H1 (cell line): ENCODE results near the gene PLEKHA5. TPM values are rescaled to one million over a fixed set of nuclear protein-coding genes. Genes with fewer than 3 reads are reported as not detected.

ENCODE experiments used
- CTCF ChIA-PET: fragments of 300-600 bp; sonication (Branson Sonifier 250); formaldehyde crosslinking; loops from one replicate; lab custom pipeline; 2021; ENCODE audit not compliant: partially characterized antibody; lab: Charles Lee
- POLR2A ChIA-PET: fragments of 300-600 bp; sonication (Branson Sonifier 250); formaldehyde crosslinking; loops from one replicate; lab custom pipeline; 2021; ENCODE audit warnings: inconsistent platforms; ENCODE audit not compliant: partially characterized antibody; lab: Charles Lee
- DNase-seq, 2 experiments: peaks; one replicate each; pipeline versions ENCODE4 v3.0.0 to v3.0.0-alpha.2; 2010 to 2022; ENCODE audit warnings: low spot score in 2 of 2, low read depth in 1 of 2, mixed read lengths in 1 of 2
- FAIRE-seq: peaks from 2 replicates; lab custom pipeline; 2011; peaks lifted over from hg19 to GRCh38; lab: Jason Lieb, UNC
- H2AFZ ChIP-seq: 2 replicates; pipeline ENCODE4 v1.8.1; 2012; ENCODE audit warnings: low read length, inconsistent platforms
- H2AK5ac ChIP-seq: 2 replicates; pipeline ENCODE4 v1.6.1; 2013; ENCODE audit warnings: low read depth, low read length
- H2BK120ac ChIP-seq: replicated peaks from 2 replicates; pipeline ENCODE3; 2013; ENCODE audit warnings: low read depth, low read length, inconsistent platforms
- H2BK12ac ChIP-seq: 2 replicates; pipeline ENCODE4 v1.6.1; 2013; ENCODE audit warnings: low read depth, low read length
- H2BK15ac ChIP-seq: 2 replicates; pipeline ENCODE4 v1.6.1; 2013; ENCODE audit warnings: low read length
- H2BK20ac ChIP-seq: 2 replicates; pipeline ENCODE4 v1.6.1; 2013; ENCODE audit warnings: low read length
- H2BK5ac ChIP-seq: 2 replicates; pipeline ENCODE4 v1.6.1; 2013; ENCODE audit warnings: low read depth, low read length
- H3K14ac ChIP-seq: 2 replicates; pipeline ENCODE4 v1.6.1; 2013; ENCODE audit warnings: inconsistent platforms; ENCODE audit not compliant: insufficient read length
- H3K18ac ChIP-seq: 2 replicates; pipeline ENCODE4 v1.6.1; 2013; ENCODE audit warnings: low read length; ENCODE audit errors: extremely low read depth
- H3K23ac ChIP-seq: 2 replicates; pipeline ENCODE4 v1.6.1; 2013; ENCODE audit warnings: inconsistent platforms; ENCODE audit not compliant: insufficient read length
- H3K23me2 ChIP-seq: 2 replicates; pipeline ENCODE4 v1.6.1; 2013; ENCODE audit warnings: low read depth, low read length
- H3K27ac ChIP-seq: 2 replicates; pipeline ENCODE4 v1.6.1; 2011; ENCODE audit warnings: low read depth, low read length, inconsistent platforms
- H3K27me3 ChIP-seq, 4 experiments: replicated peaks in 1 of 4; 1 replicate in 1 of 4; 2 replicates in 3 of 4; pipeline versions ENCODE4 v1.6.1 to v1.8.1; 2011 to 2013; ENCODE audit warnings: low read length in 3 of 4, mild to moderate bottlenecking in 3 of 4, inconsistent platforms in 2 of 4, mixed read lengths in 2 of 4, moderate library complexity in 1 of 4; ENCODE audit not compliant: control insufficient read depth in 3 of 4, insufficient read depth in 3 of 4; ENCODE audit errors: extremely low read depth in 1 of 4
- H3K36me3 ChIP-seq, 4 experiments: 2 replicates each; pipeline versions ENCODE4 v1.6.1 to v1.8.1; 2011 to 2013; ENCODE audit warnings: mild to moderate bottlenecking in 4 of 4, low read length in 3 of 4, moderate library complexity in 2 of 4, control low read depth in 1 of 4, inconsistent platforms in 1 of 4; ENCODE audit not compliant: insufficient read depth in 4 of 4, control insufficient read depth in 2 of 4
- H3K4ac ChIP-seq: replicated peaks from 2 replicates; pipeline ENCODE3; 2013; ENCODE audit warnings: low read length, low read depth, mixed read lengths, inconsistent platforms; ENCODE audit not compliant: insufficient read length
- H3K4me1 ChIP-seq, 4 experiments: replicated peaks in 1 of 4; 1 replicate in 1 of 4; 2 replicates in 3 of 4; pipeline versions ENCODE4 v1.6.1 to v1.8.1; 2011 to 2013; ENCODE audit warnings: low read length in 3 of 4, inconsistent platforms in 2 of 4, mixed read lengths in 1 of 4; ENCODE audit not compliant: insufficient read depth in 4 of 4, control insufficient read depth in 3 of 4
- H3K4me2 ChIP-seq, 2 experiments: 2 replicates each; pipeline versions ENCODE4 v1.6.1 to v1.8.1; 2011 to 2013; ENCODE audit warnings: low read depth in 2 of 2, low read length in 2 of 2, control low read depth in 1 of 2, inconsistent platforms in 1 of 2, mild to moderate bottlenecking in 1 of 2; ENCODE audit not compliant: insufficient read depth in 1 of 2
- H3K4me3 ChIP-seq, 4 experiments: fragments of 200-600, 300-600 bp in 1 of 4; sonication (generic), shearing (Covaris generic), sonication (Bioruptor Twin) in 1 of 4; 2 replicates each; pipeline versions ENCODE4 v1.5.1 to v1.8.1; 2011 to 2016; ENCODE audit warnings: low read length in 4 of 4, low read depth in 3 of 4, control low read depth in 2 of 4, inconsistent platforms in 2 of 4, mild to moderate bottlenecking in 2 of 4, mixed read lengths in 1 of 4, moderate library complexity in 1 of 4; ENCODE audit not compliant: insufficient read depth in 2 of 4; ENCODE audit errors: extremely low read depth in 1 of 4
- H3K56ac ChIP-seq: replicated peaks from 2 replicates; pipeline ENCODE3; 2013; ENCODE audit warnings: low read depth, mild to moderate bottlenecking, mixed read lengths, low read length, inconsistent platforms; ENCODE audit not compliant: insufficient read length
- H3K79me1 ChIP-seq: 2 replicates; pipeline ENCODE4 v1.6.1; 2013; ENCODE audit warnings: low read depth, low read length, control low read depth
- H3K79me2 ChIP-seq, 2 experiments: 2 replicates each; pipeline versions ENCODE4 v1.6.1 to v1.8.1; 2012 to 2013; ENCODE audit warnings: low read length in 2 of 2, mild to moderate bottlenecking in 2 of 2, inconsistent platforms in 1 of 2; ENCODE audit not compliant: insufficient read depth in 2 of 2, control insufficient read depth in 1 of 2
- H3K9ac ChIP-seq, 4 experiments: replicated peaks in 1 of 4; 1 replicate in 1 of 4; 2 replicates in 3 of 4; pipeline versions ENCODE4 v1.6.1 to v1.8.1; 2011 to 2013; ENCODE audit warnings: low read depth in 3 of 4, low read length in 3 of 4, control low read depth in 2 of 4, mild to moderate bottlenecking in 2 of 4, moderate library complexity in 2 of 4, inconsistent platforms in 1 of 4; ENCODE audit errors: extremely low read depth in 1 of 4
- H3K9me3 ChIP-seq, 2 experiments: 2 replicates each; pipeline versions ENCODE4 v1.6.1 to v1.8.1; 2012 to 2013; ENCODE audit warnings: mild to moderate bottlenecking in 2 of 2, moderate library complexity in 2 of 2, control low read depth in 1 of 2, inconsistent platforms in 1 of 2, low read depth in 1 of 2, low read length in 1 of 2, mixed read lengths in 1 of 2; ENCODE audit not compliant: insufficient read depth in 2 of 2
- H4K20me1 ChIP-seq, 2 experiments: replicated peaks in 1 of 2; 2 replicates each; pipeline versions ENCODE3 to v1.8.1; 2011 to 2013; ENCODE audit warnings: inconsistent platforms in 2 of 2, low read length in 2 of 2, mild to moderate bottlenecking in 1 of 2; ENCODE audit not compliant: insufficient read depth in 2 of 2, control insufficient read depth in 1 of 2
- H4K5ac ChIP-seq: 2 replicates; pipeline ENCODE4 v1.6.1; 2013; ENCODE audit warnings: low read length, low read depth, mixed read lengths, inconsistent platforms; ENCODE audit not compliant: insufficient read length
- H4K8ac ChIP-seq: 2 replicates; pipeline ENCODE4 v1.8.0; 2013; ENCODE audit warnings: mild to moderate bottlenecking, moderate library complexity, low read length, inconsistent platforms; ENCODE audit not compliant: insufficient read depth; ENCODE audit errors: extremely low read depth
- H4K91ac ChIP-seq: replicated peaks from 2 replicates; pipeline ENCODE3; 2013; ENCODE audit warnings: low read length, mixed read lengths, inconsistent platforms; ENCODE audit not compliant: insufficient read length
- WGBS, 2 experiments: shearing (Covaris generic) in 1 of 2; methylation state at CpG; one replicate each; pipeline versions ENCODE4 v1.1.6 to v1.1.7; 2013 to 2015; ENCODE audit warnings: low lambda C conversion rate in 2 of 2, mixed read lengths in 2 of 2, inconsistent platforms in 1 of 2, low coverage in 1 of 2, missing lambda C conversion rate in 1 of 2; ENCODE audit not compliant: insufficient replicate concordance in 2 of 2, insufficient coverage in 1 of 2, insufficient read length in 1 of 2; ENCODE audit errors: extremely low coverage in 1 of 2, missing lambda C conversion rate in 1 of 2; 5-methylcytosine and 5-hydroxymethylcytosine counted together
- long read RNA-seq, 2 experiments: library from RNA in 1 of 2; library from capped mRNA in 1 of 2; stranded (forward); transcript quantifications; one replicate each; pipeline ENCODE4 v2.0.0, GENCODE V29; 2021; ENCODE audit warnings: inconsistent platforms in 1 of 2
- polyA minus RNA-seq, 3 experiments: library from RNA; depleted of rRNA, polyadenylated mRNA; stranded (reverse); fragments of >200 nt; gene quantifications; 1 replicate in 2 of 3; 2 replicates in 1 of 3; pipeline ENCODE4 v1.2.3, GENCODE V29; 2011
- polyA plus RNA-seq, 7 experiments: library from polyadenylated mRNA; depleted of rRNA in 3 of 7; stranded (reverse) in 5 of 7; unstranded in 2 of 7; fragments of >200 nt in 5 of 7; fragments of 200-250 nt in 2 of 7; gene quantifications; 1 replicate in 5 of 7; 2 replicates in 1 of 7; 4 replicates in 1 of 7; pipeline versions ENCODE4 v1.2.1 to v1.2.3, GENCODE V29; 2011 to 2013; ENCODE audit warnings: missing spikeins in 2 of 7, mixed read lengths in 2 of 7
- total RNA-seq: library from RNA; stranded (reverse); fragmentation: NEBNext Ultra II Directional; extraction: Animal tissue kit (Norgen Biotek cat#: 25700); gene quantifications from 2 replicates; pipeline ENCODE4 v1.2.1, GENCODE V29; 2021

PLEKHA5 gene, protein sequence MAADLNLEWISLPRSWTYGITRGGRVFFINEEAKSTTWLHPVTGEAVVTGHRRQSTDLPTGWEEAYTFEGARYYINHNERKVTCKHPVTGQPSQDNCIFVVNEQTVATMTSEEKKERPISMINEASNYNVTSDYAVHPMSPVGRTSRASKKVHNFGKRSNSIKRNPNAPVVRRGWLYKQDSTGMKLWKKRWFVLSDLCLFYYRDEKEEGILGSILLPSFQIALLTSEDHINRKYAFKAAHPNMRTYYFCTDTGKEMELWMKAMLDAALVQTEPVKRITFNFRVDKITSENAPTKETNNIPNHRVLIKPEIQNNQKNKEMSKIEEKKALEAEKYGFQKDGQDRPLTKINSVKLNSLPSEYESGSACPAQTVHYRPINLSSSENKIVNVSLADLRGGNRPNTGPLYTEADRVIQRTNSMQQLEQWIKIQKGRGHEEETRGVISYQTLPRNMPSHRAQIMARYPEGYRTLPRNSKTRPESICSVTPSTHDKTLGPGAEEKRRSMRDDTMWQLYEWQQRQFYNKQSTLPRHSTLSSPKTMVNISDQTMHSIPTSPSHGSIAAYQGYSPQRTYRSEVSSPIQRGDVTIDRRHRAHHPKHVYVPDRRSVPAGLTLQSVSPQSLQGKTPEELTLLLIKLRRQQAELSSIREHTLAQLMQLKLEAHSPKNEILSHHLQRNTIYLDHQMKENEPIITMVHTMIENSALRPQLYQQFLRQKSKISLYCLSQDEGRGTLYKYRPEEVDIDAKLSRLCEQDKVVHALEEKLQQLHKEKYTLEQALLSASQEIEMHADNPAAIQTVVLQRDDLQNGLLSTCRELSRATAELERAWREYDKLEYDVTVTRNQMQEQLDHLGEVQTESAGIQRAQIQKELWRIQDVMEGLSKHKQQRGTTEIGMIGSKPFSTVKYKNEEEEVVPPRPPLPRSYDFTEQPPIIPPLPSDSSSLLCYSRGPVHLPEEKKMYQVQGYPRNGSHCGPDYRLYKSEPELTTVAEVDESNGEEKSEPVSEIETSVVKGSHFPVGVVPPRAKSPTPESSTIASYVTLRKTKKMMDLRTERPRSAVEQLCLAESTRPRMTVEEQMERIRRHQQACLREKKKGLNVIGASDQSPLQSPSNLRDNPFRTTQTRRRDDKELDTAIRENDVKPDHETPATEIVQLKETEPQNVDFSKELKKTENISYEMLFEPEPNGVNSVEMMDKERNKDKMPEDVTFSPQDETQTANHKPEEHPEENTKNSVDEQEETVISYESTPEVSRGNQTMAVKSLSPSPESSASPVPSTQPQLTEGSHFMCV
- 63.7 and 66.1 TPM in 2 replicates for total RNA-seq
- polyA plus RNA-seq (2011; rRNA removed) = 12.1 and 17.2 TPM in 2 replicates
- 22.0 TPM for polyA plus RNA-seq (2011; cell fraction: cytosol; rRNA removed)
- polyA plus RNA-seq (2011; cell fraction: nucleus; rRNA removed) = 33.7 TPM
- 28.9 to 40.9 TPM (median 32.3 TPM) in 4 replicates for polyA plus RNA-seq (2012, experiment 1 of 2)
- polyA plus RNA-seq (2012, experiment 2 of 2) = 2.3 TPM
- polyA plus RNA-seq (2013, experiment 1 of 2) = 56.5 TPM
- 51.3 TPM for polyA plus RNA-seq (2013, experiment 2 of 2)
- polyA minus RNA-seq (2011; rRNA and poly(A)+ RNA removed) = 56.4 and 61.1 TPM in 2 replicates
- 27.7 TPM for polyA minus RNA-seq (2011; cell fraction: cytosol; rRNA and poly(A)+ RNA removed)
- polyA minus RNA-seq (2011; cell fraction: nucleus; rRNA and poly(A)+ RNA removed) = 167 TPM
- long read RNA-seq, experiment 1, full-length matches to known transcripts = 1 of 40 reads
- long read RNA-seq, experiment 1, partial matches to known transcripts = 32 of 40 reads
- long read RNA-seq, experiment 1, other reads (novel, unspliced or antisense) = 7 of 40 reads
- long read RNA-seq, experiment 2, full-length matches to known transcripts = 2 of 76 reads
- long read RNA-seq, experiment 2, partial matches to known transcripts = 64 of 76 reads
- long read RNA-seq, experiment 2, other reads (novel, unspliced or antisense) = 10 of 76 reads

DNA sequence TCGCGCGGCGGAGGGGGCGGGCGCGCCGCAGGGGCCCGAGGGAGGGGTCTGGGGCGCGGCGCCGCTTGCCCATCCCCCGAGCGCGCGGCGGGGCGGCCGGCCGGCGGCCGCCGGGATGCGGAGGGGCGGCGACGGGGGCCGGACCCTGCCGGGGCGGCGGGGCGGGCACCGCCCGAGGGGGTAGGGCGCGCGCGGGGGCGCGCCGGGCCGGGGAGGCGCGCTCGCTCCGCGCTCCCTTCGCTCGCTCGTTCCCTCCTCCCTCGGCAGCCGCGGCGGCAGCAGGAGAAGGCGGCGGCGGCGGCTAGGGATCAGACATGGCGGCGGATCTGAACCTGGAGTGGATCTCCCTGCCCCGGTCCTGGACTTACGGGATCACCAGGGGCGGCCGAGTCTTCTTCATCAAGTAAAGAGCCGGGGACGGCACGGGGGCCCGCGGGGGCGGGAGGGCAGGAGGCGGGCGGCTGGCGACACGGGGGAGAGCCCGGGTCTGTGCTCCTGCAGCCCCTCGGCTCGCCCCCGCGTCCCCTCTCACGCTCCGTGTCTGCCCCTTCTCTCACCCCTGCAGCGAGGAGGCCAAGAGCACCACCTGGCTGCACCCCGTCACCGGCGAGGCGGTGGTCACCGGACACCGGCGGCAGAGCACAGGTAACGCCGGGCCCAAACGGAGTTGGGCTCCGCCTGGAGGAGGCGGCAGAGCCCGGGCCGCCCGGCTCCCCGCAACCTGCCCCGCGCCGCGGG is at the start of gene PLEKHA5:
TSS of gene PLEKHA5 (plus strand) at position 248 of the 738 bp plus-strand sequence. CDS start at position 315, 67 bp downstream.
- H4K5ac ChIP-seq = peak within 1 kb of the TSS; percentile 95
- peaks cover 0 to 32% (median 3%) of the 10 kb centered on the region in 4 experiments; a peak in 2 of 8 replicates for H3K36me3 ChIP-seq
- H2AK5ac ChIP-seq = no peak within 1 kb of the TSS; the same call in 1 of the 2 replicates
- peak within 1 kb of the TSS; percentile 98 for H3K18ac ChIP-seq
- no peak within 1 kb of the TSS for H3K23ac ChIP-seq
- H3K4me2 ChIP-seq = peak within 1 kb of the TSS; percentile 73 to 94
- H2BK120ac ChIP-seq = no peak within 1 kb of the TSS
- H3K4ac ChIP-seq = peak within 1 kb of the TSS; percentile 96
- peaks cover 7 to 42% of the 10 kb centered on the region in 2 experiments for H3K79me2 ChIP-seq
- WGBS, 2 experiments = 1% methylated on average over 20 of the region's 103 CpGs; no CpG with 5 or more reads in 1 of the 2 experiments
- no peak within 1 kb of the TSS for H2BK15ac ChIP-seq
- peaks cover 6 to 7% of the 10 kb centered on the region in 2 experiments for H4K20me1 ChIP-seq
- peak within 1 kb of the TSS; percentile 92 for H3K56ac ChIP-seq
- ChIA-PET POLR2A (interaction anchor here (0.7 to 1.7 kb wide), 8 partner anchors 10 to 697 kb away, joined by 3 to 6 read pairs (median 4); no protein-coding TSS in a partner anchor), CTCF (interaction anchor here (0.7 to 1.3 kb wide), 5 partner anchors 11 to 157 kb away, joined by 3 to 4 read pairs (median 3); no protein-coding TSS in a partner anchor)
- H3K9me3 ChIP-seq = peaks cover 2 to 14% of the 10 kb centered on the region in 2 experiments; a peak in 3 of 4 replicates
- H3K79me1 ChIP-seq = no peaks in the 10 kb centered on the region
- no peak within 1 kb of the TSS; the same call in 1 of the 2 replicates for H2AFZ ChIP-seq
- H3K27ac ChIP-seq = peak within 1 kb of the TSS; percentile 85
- peak within 1 kb of the TSS; percentile 95 for H2BK5ac ChIP-seq
- H3K9ac ChIP-seq = peak within 1 kb of the TSS; percentile 66 to 82 (median 76)
- peak within 1 kb of the TSS; percentile 84 to 97 (median 87) for H3K4me3 ChIP-seq
- H2BK20ac ChIP-seq = no peak within 1 kb of the TSS
- H3K23me2 ChIP-seq = peaks cover 4% of the 10 kb centered on the region
- no peaks in the 10 kb centered on the region for H3K27me3 ChIP-seq
- H3K14ac ChIP-seq = no peak within 1 kb of the TSS
- H4K91ac ChIP-seq = peak within 1 kb of the TSS; percentile 91
- H4K8ac ChIP-seq = peak within 1 kb of the TSS; percentile 93; the same call in 1 of the 2 replicates
- DNase-seq (peak in 1 of 2 experiments; percentile 86), FAIRE-seq (no peak)
- peak within 1 kb of the TSS; percentile 82 for H2BK12ac ChIP-seq
- peaks cover 0 to 3% (median 0%) of the 10 kb centered on the region in 4 experiments; a peak in 3 of 7 replicates for H3K4me1 ChIP-seq
